Osteocyte (in vitro differentiated cells): ENCODE data around the gene DYNC1H1. TPM values are rescaled to one million over a fixed set of nuclear protein-coding genes. Genes with fewer than 3 reads are reported as not detected.

Experiments used
- DNase-seq: peaks from one replicate; pipeline ENCODE4 v3.0.0; 2021; ENCODE audit warnings: mixed read lengths; ENCODE audit not compliant: unreplicated experiment; ENCODE audit errors: extremely low spot score
- H3K27ac Mint-ChIP-seq: one replicate; pipeline ENCODE4 v1.8.0; 2021; ENCODE audit warnings: mild to moderate bottlenecking, mixed read lengths; ENCODE audit not compliant: unreplicated experiment
- H3K27me3 Mint-ChIP-seq: one replicate; pipeline ENCODE4 v1.8.0; 2021; ENCODE audit warnings: mixed read lengths; ENCODE audit not compliant: unreplicated experiment
- H3K36me3 Mint-ChIP-seq: one replicate; pipeline ENCODE4 v1.8.0; 2021; ENCODE audit warnings: mixed read lengths; ENCODE audit not compliant: unreplicated experiment
- H3K4me1 Mint-ChIP-seq: one replicate; pipeline ENCODE4 v1.8.0; 2021; ENCODE audit warnings: mixed read lengths; ENCODE audit not compliant: unreplicated experiment
- H3K4me3 Mint-ChIP-seq: one replicate; pipeline ENCODE4 v1.8.0; 2021; ENCODE audit warnings: mild to moderate bottlenecking, moderate library complexity, mixed read lengths; ENCODE audit not compliant: unreplicated experiment
- H3K9me3 Mint-ChIP-seq: one replicate; pipeline ENCODE4 v1.8.0; 2021; ENCODE audit warnings: mixed read lengths; ENCODE audit not compliant: unreplicated experiment
- CTCF ChIP-seq: fragments of 200-600 bp; sonication (generic); IDR thresholded peaks from 2 replicates; pipeline ENCODE4 v1.5.0; 2021; ENCODE audit warnings: antibody characterized with exemption, mild to moderate bottlenecking, moderate library complexity
- total RNA-seq: library from RNA; stranded (reverse); gene quantifications from 2 replicates; pipeline ENCODE4 v1.2.1, GENCODE V29; 2021

The DYNC1H1 gene
- total RNA-seq, 1 donor from 2014 or later: 821 TPM

- no peaks in the 10 kb centered on the region for H3K9me3 Mint-ChIP-seq
- no peak for DNase-seq
- H3K27me3 Mint-ChIP-seq: no peaks in the 10 kb centered on the region
- H3K4me1 Mint-ChIP-seq: peaks cover 12% of the 10 kb centered on the region
- peaks cover 55% of the 10 kb centered on the region for H3K36me3 Mint-ChIP-seq
- H3K4me3 Mint-ChIP-seq: no peak overlapping the region
- H3K27ac Mint-ChIP-seq: no peak overlapping the region
- no peak for TF ChIP-seq CTCF
These were observed 21.6 kb downstream of the DYNC1H1 start for GRCh38 chr14:101985957-101986356.

GRCh38 chr14:101986953-101987352 lies 22.6 kb downstream of the DYNC1H1 start:
- no peak for TF ChIP-seq CTCF
- no peak overlapping the region for H3K27ac Mint-ChIP-seq
- no peaks in the 10 kb centered on the region for H3K27me3 Mint-ChIP-seq
- no peaks in the 10 kb centered on the region for H3K9me3 Mint-ChIP-seq
- no peak overlapping the region for H3K4me3 Mint-ChIP-seq
- peaks cover 9% of the 10 kb centered on the region for H3K4me1 Mint-ChIP-seq
- no peak for DNase-seq
- peaks cover 54% of the 10 kb centered on the region for H3K36me3 Mint-ChIP-seq

- no peaks in the 10 kb centered on the region for H3K9me3 Mint-ChIP-seq
- DNase-seq: no peak
- H3K4me3 Mint-ChIP-seq: no peak overlapping the region
- peaks cover under 1% of the 10 kb centered on the region for H3K4me1 Mint-ChIP-seq
- peaks cover 58% of the 10 kb centered on the region for H3K36me3 Mint-ChIP-seq
- no peak for TF ChIP-seq CTCF
- H3K27ac Mint-ChIP-seq: no peak overlapping the region
- no peaks in the 10 kb centered on the region for H3K27me3 Mint-ChIP-seq
These were observed 24.0 kb downstream of the DYNC1H1 start for GRCh38 chr14:101988377-101988776.

GRCh38 chr14:101991352-101991751 lies 27.0 kb downstream of the DYNC1H1 start:
- Mint-ChIP-seq H3K36me3 (peaks cover 72% of the 10 kb centered on the region), H3K9me3 (no peaks in the 10 kb centered on the region), H3K4me3 (no peak overlapping the region), H3K4me1 (no peaks in the 10 kb centered on the region), H3K27ac (no peak overlapping the region), H3K27me3 (no peaks in the 10 kb centered on the region)
- no peak for DNase-seq
- no peak for TF ChIP-seq CTCF

- Mint-ChIP-seq H3K36me3 (peaks cover 74% of the 10 kb centered on the region), H3K4me3 (no peak overlapping the region)
These were observed 28.3 kb downstream of the DYNC1H1 start for GRCh38 chr14:101992708-101993107.

More at GRCh38 chr14:101992708-101993107, 28.3 kb downstream of the DYNC1H1 start:
- no peak for TF ChIP-seq CTCF
- Mint-ChIP-seq H3K9me3 (no peaks in the 10 kb centered on the region), H3K27me3 (no peaks in the 10 kb centered on the region), H3K4me1 (no peaks in the 10 kb centered on the region), H3K27ac (no peak overlapping the region)
- no peak for DNase-seq
